HG02759 (cell line): ENCODE data around the gene MAN1A1.
A peak's percentile ranks its signal among the peaks of the same experiment; 100 is the strongest.

ENCODE experiments used
- ATAC-seq: cut with Tn5 transposase; IDR thresholded peaks from one replicate; pipeline ENCODE4 v1.9.1; 2021; ENCODE audit warnings: mild to moderate bottlenecking, moderate library complexity; ENCODE audit not compliant: unreplicated experiment

The MAN1A1 gene

GRCh38 chr6:119327810-119328209 lies 21.8 kb downstream of the MAN1A1 start:
- ATAC-seq = no peak

- ATAC-seq = no peak
These were observed 23.1 kb downstream of the MAN1A1 start for GRCh38 chr6:119326291-119327005.

- no peak for ATAC-seq
These were observed 23.8 kb downstream of the MAN1A1 start for GRCh38 chr6:119325559-119326265.

- no peak for ATAC-seq
These were observed 24.8 kb downstream of the MAN1A1 start for GRCh38 chr6:119324718-119325117.

- ATAC-seq = no peak
These were observed 25.6 kb downstream of the MAN1A1 start for GRCh38 chr6:119323931-119324330.

GRCh38 chr6:119323478-119323877 lies 26.1 kb downstream of the MAN1A1 start:
- ATAC-seq = no peak

GRCh38 chr6:119322715-119323350 lies 26.7 kb downstream of the MAN1A1 start:
- ATAC-seq = no peak

GRCh38 chr6:119322034-119322433 lies 27.5 kb downstream of the MAN1A1 start:
- no peak for ATAC-seq

- no peak for ATAC-seq
These were observed 29.9 kb downstream of the MAN1A1 start for GRCh38 chr6:119319694-119320093.

GRCh38 chr6:119318730-119319129 lies 30.8 kb downstream of the MAN1A1 start:
- no peak for ATAC-seq

GRCh38 chr6:119318176-119318575 lies 31.4 kb downstream of the MAN1A1 start:
- no peak for ATAC-seq

GRCh38 chr6:119317007-119317406 lies 32.6 kb downstream of the MAN1A1 start:
- no peak for ATAC-seq

- peak; percentile 54 for ATAC-seq
These were observed 34.7 kb downstream of the MAN1A1 start for GRCh38 chr6:119314885-119315272.

GRCh38 chr6:119313937-119314884 lies 35.4 kb downstream of the MAN1A1 start:
- peak; percentile 68 for ATAC-seq

GRCh38 chr6:119312875-119313338 lies 36.7 kb downstream of the MAN1A1 start:
- ATAC-seq = peak; percentile 44

GRCh38 chr6:119312441-119312840 lies 37.1 kb downstream of the MAN1A1 start:
- no peak for ATAC-seq

GRCh38 chr6:119311514-119312142 lies 37.9 kb downstream of the MAN1A1 start:
- ATAC-seq = no peak

- ATAC-seq = no peak
These were observed 39.0 kb downstream of the MAN1A1 start for GRCh38 chr6:119310486-119311036.

GRCh38 chr6:119308991-119309657 lies 40.4 kb downstream of the MAN1A1 start:
- no peak for ATAC-seq
